Peyer's patch (tissue), 4 donors: ENCODE results near the gene THAP4. TPM values are rescaled to one million over a fixed set of nuclear protein-coding genes. Genes with fewer than 3 reads are reported as not detected.

Source experiments
- DNase-seq, 3 donors: peaks; one replicate each; pipeline ENCODE4 v3.0.0-alpha.2; 2017 to 2019
- H3K27ac ChIP-seq, 4 donors: fragments of 200-600 bp; sonication (generic); one replicate each; pipeline ENCODE4 v1.5.1; 2016 to 2019
- H3K27me3 ChIP-seq, 2 donors: fragments of 200-600 bp; sonication (generic); one replicate each; pipeline ENCODE4 v1.5.1; 2019
- H3K36me3 ChIP-seq, 3 donors: fragments of 200-600 bp; sonication (generic); one replicate each; pipeline ENCODE4 v1.5.1; 2016 to 2019
- H3K4me1 ChIP-seq, 4 donors: fragments of 200-600 bp; sonication (generic); one replicate each; pipeline ENCODE4 v1.5.1; 2016 to 2019
- H3K4me3 ChIP-seq, 4 donors: fragments of 200-600 bp; sonication (generic); 1 replicate in 3 of 4; 2 replicates in 1 of 4; pipeline ENCODE4 v1.5.1; 2016 to 2019; ENCODE audit warnings: mild to moderate bottlenecking in 1 of 4
- H3K9me3 ChIP-seq, 4 donors: fragments of 200-600 bp; sonication (generic); one replicate each; pipeline ENCODE4 v1.5.1; 2016 to 2019; ENCODE audit warnings: mild to moderate bottlenecking in 1 of 4
- POLR2A ChIP-seq, 2 donors: fragments of 450-650 bp; IDR thresholded peaks; one replicate each; pipeline ENCODE4 v1.5.1; 2017; ENCODE audit warnings: antibody characterized with exemption in 2 of 2, mild to moderate bottlenecking in 2 of 2, moderate library complexity in 2 of 2
- total RNA-seq, 4 donors: library from RNA; depleted of rRNA; stranded (reverse); fragments of >200 nt; gene quantifications; one replicate each; pipeline ENCODE4 v1.1.0, GENCODE V29; 2016
- TF ChIP-seq, protein P1 (sequence below), 6 experiments: fragments of 450-650 bp in 4 of 6; fragments of 200-600 bp in 2 of 6; sonication (generic) in 1 of 6; IDR thresholded peaks; one replicate each; pipeline ENCODE4 v1.5.1; 2017 to 2019; ENCODE audit warnings: antibody characterized with exemption in 6 of 6, mild to moderate bottlenecking in 3 of 6, moderate library complexity in 1 of 6

The THAP4 gene
- total RNA-seq, 4 donors from 2014 or later = 46.4 to 90.0 (median 71.8) TPM

DNA sequence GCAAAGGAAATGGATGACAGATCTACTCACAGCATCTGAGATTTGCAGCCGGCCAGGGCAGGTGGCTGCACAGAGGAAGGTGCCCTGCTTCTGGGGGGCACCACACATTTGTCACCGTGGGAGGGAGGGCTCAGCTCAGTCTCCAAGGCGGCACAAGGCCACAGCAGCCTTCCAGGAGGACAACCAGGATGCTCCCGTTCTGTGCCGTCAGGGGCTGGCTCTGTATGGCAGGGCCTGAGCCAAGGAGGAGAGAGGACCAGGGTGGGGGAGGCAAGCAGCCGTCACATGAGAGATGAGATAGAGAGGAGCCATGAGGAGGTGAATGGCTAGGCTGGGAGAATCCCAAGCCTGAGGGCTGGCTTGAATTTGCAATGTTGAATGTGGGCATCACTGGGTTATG, 83.0 kb downstream of the THAP4 start:
- Histone ChIP-seq H3K27me3 (no peaks in the 10 kb centered on the region), H3K9me3 (no peaks in the 10 kb centered on the region), H3K27ac (no peak overlapping the region), H3K4me3 (no peak overlapping the region), H3K36me3 (no peaks in the 10 kb centered on the region), H3K4me1 (peaks cover 0 to 15% (median 2%) of the 10 kb centered on the region in 4 donors)
- TF ChIP-seq, protein P1, sequence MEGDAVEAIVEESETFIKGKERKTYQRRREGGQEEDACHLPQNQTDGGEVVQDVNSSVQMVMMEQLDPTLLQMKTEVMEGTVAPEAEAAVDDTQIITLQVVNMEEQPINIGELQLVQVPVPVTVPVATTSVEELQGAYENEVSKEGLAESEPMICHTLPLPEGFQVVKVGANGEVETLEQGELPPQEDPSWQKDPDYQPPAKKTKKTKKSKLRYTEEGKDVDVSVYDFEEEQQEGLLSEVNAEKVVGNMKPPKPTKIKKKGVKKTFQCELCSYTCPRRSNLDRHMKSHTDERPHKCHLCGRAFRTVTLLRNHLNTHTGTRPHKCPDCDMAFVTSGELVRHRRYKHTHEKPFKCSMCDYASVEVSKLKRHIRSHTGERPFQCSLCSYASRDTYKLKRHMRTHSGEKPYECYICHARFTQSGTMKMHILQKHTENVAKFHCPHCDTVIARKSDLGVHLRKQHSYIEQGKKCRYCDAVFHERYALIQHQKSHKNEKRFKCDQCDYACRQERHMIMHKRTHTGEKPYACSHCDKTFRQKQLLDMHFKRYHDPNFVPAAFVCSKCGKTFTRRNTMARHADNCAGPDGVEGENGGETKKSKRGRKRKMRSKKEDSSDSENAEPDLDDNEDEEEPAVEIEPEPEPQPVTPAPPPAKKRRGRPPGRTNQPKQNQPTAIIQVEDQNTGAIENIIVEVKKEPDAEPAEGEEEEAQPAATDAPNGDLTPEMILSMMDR (IDR thresholded peaks at IDR 0.05) = no peak
- no peak for TF ChIP-seq POLR2A (IDR thresholded peaks at IDR 0.05)
- DNase-seq = no peak

DNA sequence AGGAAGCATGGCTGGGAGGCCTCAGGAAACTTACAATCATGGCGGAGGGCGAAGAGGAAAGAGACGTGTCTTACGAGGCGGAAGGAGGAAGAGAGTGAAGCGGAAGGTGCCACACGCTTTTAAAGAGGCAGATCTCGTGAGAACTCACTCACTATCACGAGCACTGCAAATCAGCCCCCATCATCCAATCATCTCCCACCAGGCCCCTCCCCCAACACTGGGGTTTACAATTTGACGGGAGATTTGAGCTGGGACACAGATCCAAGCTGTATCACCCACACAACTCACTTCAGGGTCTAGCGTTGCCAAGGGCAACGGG, 83.5 kb downstream of the THAP4 start:
- no peak overlapping the region for H3K4me3 ChIP-seq
- no peak for DNase-seq
- no peak overlapping the region for H3K27ac ChIP-seq
- no peaks in the 10 kb centered on the region for H3K36me3 ChIP-seq
- H3K27me3 ChIP-seq = no peaks in the 10 kb centered on the region
- peaks cover 0 to 13% (median 0%) of the 10 kb centered on the region in 4 donors for H3K4me1 ChIP-seq
- H3K9me3 ChIP-seq = no peaks in the 10 kb centered on the region
- no peak for TF ChIP-seq POLR2A (IDR thresholded peaks at IDR 0.05)
- TF ChIP-seq, protein P1 (IDR thresholded peaks at IDR 0.05) = no peak

- H3K4me3 ChIP-seq = no peak overlapping the region
- no peaks in the 10 kb centered on the region for H3K9me3 ChIP-seq
- no peaks in the 10 kb centered on the region for H3K27me3 ChIP-seq
- H3K4me1 ChIP-seq = peaks cover 0 to 10% (median 0%) of the 10 kb centered on the region in 4 donors
- no peak for DNase-seq
- TF ChIP-seq POLR2A (IDR thresholded peaks at IDR 0.05) = no peak
- TF ChIP-seq, protein P1 (IDR thresholded peaks at IDR 0.05) = no peak
- H3K27ac ChIP-seq = no peak overlapping the region
- H3K36me3 ChIP-seq = no peaks in the 10 kb centered on the region
Observed at GRCh38 chr2:241551998-241552737, 84.8 kb downstream of the THAP4 start.

DNA sequence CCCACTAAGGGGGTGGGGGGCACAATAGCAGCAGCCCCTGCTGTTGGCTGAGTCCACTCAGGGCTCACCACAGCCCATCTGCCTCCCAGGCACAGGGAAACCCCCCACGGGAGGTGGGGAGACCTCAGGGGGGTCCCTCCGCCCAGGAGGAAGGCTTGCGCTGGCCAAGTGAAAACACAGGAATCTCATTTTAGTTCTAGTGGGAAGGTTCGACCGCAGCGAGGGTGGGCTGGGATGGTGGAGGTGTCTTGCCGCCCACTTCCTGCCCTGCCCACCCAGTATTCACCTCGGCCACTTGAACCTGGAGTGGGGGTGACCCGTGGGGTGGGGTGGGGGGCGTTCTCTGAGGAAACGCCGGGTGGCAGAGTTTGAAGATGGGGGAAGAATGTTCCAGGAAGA, 85.4 kb downstream of the THAP4 start:
- Histone ChIP-seq H3K27me3 (no peaks in the 10 kb centered on the region), H3K4me3 (no peak overlapping the region), H3K36me3 (no peaks in the 10 kb centered on the region), H3K4me1 (peaks cover 0 to 10% (median 0%) of the 10 kb centered on the region in 4 donors), H3K9me3 (no peaks in the 10 kb centered on the region), H3K27ac (no peak overlapping the region)
- no peak for DNase-seq
- no peak for TF ChIP-seq POLR2A (IDR thresholded peaks at IDR 0.05)
- TF ChIP-seq, protein P1 (IDR thresholded peaks at IDR 0.05) = no peak

DNA sequence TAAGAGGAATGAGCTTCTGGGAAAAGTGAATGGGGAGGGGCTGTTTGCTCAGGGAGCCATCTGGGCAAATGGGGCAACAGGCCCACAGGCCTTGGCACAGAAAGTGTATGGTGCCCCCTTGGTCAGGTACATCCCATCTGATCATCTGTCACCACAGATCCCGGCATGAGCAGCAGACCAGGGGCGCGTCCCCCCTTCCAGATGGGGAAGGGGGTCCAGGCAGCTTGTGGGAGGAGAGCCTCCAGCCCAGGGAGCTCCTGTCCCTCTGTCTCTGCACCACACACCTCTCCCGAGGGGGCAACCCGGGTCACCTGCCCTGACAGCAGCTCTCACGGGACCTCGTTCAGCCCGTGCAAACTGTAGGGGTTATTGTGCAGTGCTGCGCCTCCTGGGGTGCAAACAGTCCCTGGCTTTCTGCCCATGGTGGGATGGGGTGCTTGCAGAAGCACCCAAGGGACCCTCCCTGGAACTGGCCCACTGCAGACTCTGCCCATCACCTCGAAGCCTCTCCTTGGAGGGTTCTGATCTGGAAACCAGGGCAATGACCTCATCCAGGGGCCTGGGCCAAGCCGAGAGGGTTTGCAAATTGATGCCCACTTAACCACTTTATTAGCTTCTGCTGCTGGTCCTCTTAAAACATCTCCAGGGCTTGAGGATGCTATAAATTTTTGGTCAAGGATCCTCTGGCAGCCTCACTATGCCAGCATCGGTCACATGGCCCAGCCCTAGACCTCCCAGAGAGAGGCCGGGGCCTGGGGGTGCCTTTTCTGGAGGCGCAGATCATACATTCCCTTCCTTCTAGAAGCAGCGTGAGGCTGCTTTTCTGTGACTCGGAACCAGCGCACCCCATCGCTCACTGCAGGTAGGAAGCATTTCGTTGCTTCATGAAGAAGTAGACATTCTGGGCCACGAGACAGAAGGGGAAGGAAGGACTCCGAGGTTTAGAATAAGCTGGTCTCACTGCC, 86.1 kb downstream of the THAP4 start:
- no peaks in the 10 kb centered on the region for H3K27me3 ChIP-seq
- H3K4me3 ChIP-seq = no peak overlapping the region
- H3K27ac ChIP-seq = peak overlapping the region in 1 of 4 donors; percentile 17
- H3K4me1 ChIP-seq = peaks cover 0 to 10% (median 0%) of the 10 kb centered on the region in 4 donors
- DNase-seq = no peak
- H3K9me3 ChIP-seq = no peaks in the 10 kb centered on the region
- no peaks in the 10 kb centered on the region for H3K36me3 ChIP-seq
- TF ChIP-seq POLR2A (IDR thresholded peaks at IDR 0.05) = no peak
- TF ChIP-seq, protein P1 (IDR thresholded peaks at IDR 0.05) = no peak
